Measurements from ENCODE around the gene HSPBP1.
"Not testable (repeated sequence)": the region's sequence is repeated elsewhere in the genome, so short reads cannot be mapped to it uniquely, and the experiment has no call there.

The HSPBP1 gene

GRCh38 chr19:55228015-55228391 is 51.9 kb downstream of the HSPBP1 start:
- peaks cover 7% of the 10 kb centered on the region for H3K36me3 Mint-ChIP-seq
- H3K27me3 Mint-ChIP-seq, result no peaks in the 10 kb centered on the region
- H3K4me3 Mint-ChIP-seq, result no peak overlapping the region
- no peaks in the 10 kb centered on the region for H3K4me1 Mint-ChIP-seq
- peak overlapping the region; percentile 59 for H3K27ac Mint-ChIP-seq
- no peaks in the 10 kb centered on the region for H3K9me3 Mint-ChIP-seq

- peaks cover 7% of the 10 kb centered on the region for H3K36me3 Mint-ChIP-seq
- H3K4me1 Mint-ChIP-seq, result no peaks in the 10 kb centered on the region
These were observed 52.5 kb downstream of the HSPBP1 start for GRCh38 chr19:55227241-55228014.

GRCh38 chr19:55226788-55227187 is 53.1 kb downstream of the HSPBP1 start:
- peaks cover 7% of the 10 kb centered on the region for H3K36me3 Mint-ChIP-seq
- no peaks in the 10 kb centered on the region for H3K9me3 Mint-ChIP-seq
- H3K4me1 Mint-ChIP-seq, result no peaks in the 10 kb centered on the region
- H3K4me3 Mint-ChIP-seq, result no peak overlapping the region
- H3K27ac Mint-ChIP-seq, result no peak overlapping the region
- no peaks in the 10 kb centered on the region for H3K27me3 Mint-ChIP-seq

More at GRCh38 chr19:55227241-55228014, 52.5 kb downstream of the HSPBP1 start:
- Mint-ChIP-seq H3K27ac (peak overlapping the region; percentile 59), H3K9me3 (no peaks in the 10 kb centered on the region), H3K4me3 (no peak overlapping the region), H3K27me3 (no peaks in the 10 kb centered on the region)

GRCh38 chr19:55226273-55226672 is 53.6 kb downstream of the HSPBP1 start:
- no peak overlapping the region for H3K4me3 Mint-ChIP-seq
- H3K9me3 Mint-ChIP-seq, result no peaks in the 10 kb centered on the region
- no peaks in the 10 kb centered on the region for H3K4me1 Mint-ChIP-seq
- H3K27me3 Mint-ChIP-seq, result no peaks in the 10 kb centered on the region
- no peak overlapping the region for H3K27ac Mint-ChIP-seq
- peaks cover 10% of the 10 kb centered on the region for H3K36me3 Mint-ChIP-seq

GRCh38 chr19:55225415-55225958 is 54.4 kb downstream of the HSPBP1 start:
- Mint-ChIP-seq H3K9me3 (peaks cover 3% of the 10 kb centered on the region), H3K4me3 (no peak overlapping the region), H3K27ac (peak overlapping the region; percentile 91), H3K36me3 (peaks cover 13% of the 10 kb centered on the region), H3K4me1 (no peaks in the 10 kb centered on the region), H3K27me3 (no peaks in the 10 kb centered on the region)

- not testable (repeated sequence) for H3K4me3 Mint-ChIP-seq, H3K9me3 Mint-ChIP-seq, H3K4me1 Mint-ChIP-seq, H3K27ac Mint-ChIP-seq, H3K27me3 Mint-ChIP-seq
- H3K36me3 Mint-ChIP-seq, result peaks cover 11% of the 10 kb centered on the region
These were observed 55.1 kb downstream of the HSPBP1 start for GRCh38 chr19:55224679-55225414.

GRCh38 chr19:55224038-55224665 is 55.8 kb downstream of the HSPBP1 start:
- Mint-ChIP-seq H3K27ac (peak overlapping the region; percentile 76), H3K9me3 (peaks cover 3% of the 10 kb centered on the region), H3K4me3 (no peak overlapping the region), H3K27me3 (no peaks in the 10 kb centered on the region), H3K4me1 (no peaks in the 10 kb centered on the region), H3K36me3 (peaks cover 11% of the 10 kb centered on the region)

- Mint-ChIP-seq H3K27ac (peak overlapping the region; percentile 4), H3K27me3 (no peaks in the 10 kb centered on the region), H3K36me3 (peaks cover 11% of the 10 kb centered on the region), H3K4me3 (no peak overlapping the region), H3K4me1 (no peaks in the 10 kb centered on the region), H3K9me3 (peaks cover 3% of the 10 kb centered on the region)
These were observed 56.4 kb downstream of the HSPBP1 start for GRCh38 chr19:55223291-55224037.

GRCh38 chr19:55220525-55220924 is 59.4 kb downstream of the HSPBP1 start:
- Mint-ChIP-seq H3K27me3 (no peaks in the 10 kb centered on the region), H3K9me3 (peaks cover 3% of the 10 kb centered on the region), H3K27ac (no peak overlapping the region), H3K4me3 (no peak overlapping the region), H3K4me1 (peaks cover 16% of the 10 kb centered on the region), H3K36me3 (peaks cover 8% of the 10 kb centered on the region)

- no peak overlapping the region for H3K27ac Mint-ChIP-seq
- peaks cover 19% of the 10 kb centered on the region for H3K4me1 Mint-ChIP-seq
- H3K9me3 Mint-ChIP-seq, result peaks cover 7% of the 10 kb centered on the region
- H3K4me3 Mint-ChIP-seq, result peak overlapping the region; percentile 34
- H3K27me3 Mint-ChIP-seq, result peaks cover 8% of the 10 kb centered on the region
- H3K36me3 Mint-ChIP-seq, result peaks cover 9% of the 10 kb centered on the region
These were observed 63.3 kb downstream of the HSPBP1 start for GRCh38 chr19:55216461-55217198.

- H3K9me3 Mint-ChIP-seq, result peaks cover 3% of the 10 kb centered on the region
- H3K4me3 Mint-ChIP-seq, result no peak overlapping the region
- H3K36me3 Mint-ChIP-seq, result peaks cover 3% of the 10 kb centered on the region
- H3K27me3 Mint-ChIP-seq, result peaks cover 18% of the 10 kb centered on the region
- no peak overlapping the region for H3K27ac Mint-ChIP-seq
- peaks cover 19% of the 10 kb centered on the region for H3K4me1 Mint-ChIP-seq
These were observed 66.4 kb downstream of the HSPBP1 start for GRCh38 chr19:55213547-55213946.

GRCh38 chr19:55212447-55212846 is 67.5 kb downstream of the HSPBP1 start:
- peaks cover 3% of the 10 kb centered on the region for H3K9me3 Mint-ChIP-seq
- H3K4me1 Mint-ChIP-seq, result peaks cover 19% of the 10 kb centered on the region
- H3K36me3 Mint-ChIP-seq, result peaks cover 3% of the 10 kb centered on the region
- H3K27ac Mint-ChIP-seq, result no peak overlapping the region
- no peak overlapping the region for H3K4me3 Mint-ChIP-seq
- H3K27me3 Mint-ChIP-seq, result peaks cover 18% of the 10 kb centered on the region

Data from activated naive CD4-positive, alpha-beta T cell treated with anti-CD3 and anti-CD28 coated beads, Interleukin-2, amount 50 U/mL, for 24 hours (primary cell).